ENCODE measurements around the gene GCNT4. TPM values are rescaled to one million over a fixed set of nuclear protein-coding genes. Genes with fewer than 3 reads are reported as not detected.

The GCNT4 gene, protein sequence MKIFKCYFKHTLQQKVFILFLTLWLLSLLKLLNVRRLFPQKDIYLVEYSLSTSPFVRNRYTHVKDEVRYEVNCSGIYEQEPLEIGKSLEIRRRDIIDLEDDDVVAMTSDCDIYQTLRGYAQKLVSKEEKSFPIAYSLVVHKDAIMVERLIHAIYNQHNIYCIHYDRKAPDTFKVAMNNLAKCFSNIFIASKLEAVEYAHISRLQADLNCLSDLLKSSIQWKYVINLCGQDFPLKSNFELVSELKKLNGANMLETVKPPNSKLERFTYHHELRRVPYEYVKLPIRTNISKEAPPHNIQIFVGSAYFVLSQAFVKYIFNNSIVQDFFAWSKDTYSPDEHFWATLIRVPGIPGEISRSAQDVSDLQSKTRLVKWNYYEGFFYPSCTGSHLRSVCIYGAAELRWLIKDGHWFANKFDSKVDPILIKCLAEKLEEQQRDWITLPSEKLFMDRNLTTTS
- 0.16 and 0.26 TPM in 2 replicates for total RNA-seq

DNA sequence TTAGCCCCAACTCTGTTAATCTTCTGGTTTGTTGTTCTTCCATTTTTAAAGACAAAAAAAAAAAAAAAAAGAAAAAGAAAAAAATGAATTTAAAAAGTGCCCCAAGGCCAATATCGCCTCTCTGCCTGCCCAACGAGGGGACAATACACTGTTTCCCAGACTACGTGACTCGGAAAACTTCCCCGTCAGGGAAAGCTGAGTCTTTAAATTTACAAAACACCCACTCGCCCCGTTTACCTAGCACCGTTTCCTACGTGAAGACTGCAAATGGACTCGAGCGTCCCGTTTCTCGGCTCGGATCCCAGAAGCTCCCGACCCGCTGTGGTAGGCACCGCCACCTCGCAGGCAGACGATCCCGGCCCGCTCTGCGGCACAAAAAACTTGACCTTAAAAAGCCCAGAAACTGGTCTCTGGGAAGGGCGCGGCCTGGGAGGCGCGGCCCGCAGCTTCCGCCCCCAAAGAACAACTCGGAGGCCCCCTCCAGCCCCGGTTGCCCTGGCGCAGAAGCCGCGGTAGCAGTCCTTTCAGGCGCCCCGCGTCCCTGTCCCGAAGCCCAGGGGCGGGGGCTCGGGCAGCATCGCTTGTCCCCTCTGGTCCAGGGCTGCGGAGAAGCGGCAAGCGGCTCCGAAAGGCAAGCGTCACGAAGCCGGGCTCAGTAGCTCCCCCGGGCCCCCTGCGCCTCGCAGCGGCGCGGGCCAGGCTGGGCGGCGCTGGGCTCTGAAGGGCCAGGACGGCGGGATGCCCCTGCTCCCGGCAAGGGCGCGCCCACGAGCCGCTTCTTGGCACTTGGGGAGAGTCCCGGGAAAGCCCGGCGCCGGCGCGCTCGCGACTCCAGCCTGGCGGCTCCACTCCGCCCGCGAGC, at the start of gene GCNT4:
GCNT4 (minus strand) TSS at position 367 of the 862 bp plus-strand sequence. CDS start 22,521 bp downstream, outside the sequence.

Other genes starting within 250 kb of the GCNT4 start
- gene FAM169A, start 186.2 kb downstream of the GCNT4 start, total RNA-seq, result 0.16 and 0.17 TPM in 2 replicates
- gene ANKRD31, start 184.3 kb upstream of the GCNT4 start, total RNA-seq, result 0.09 and 0.16 TPM in 2 replicates

Measured in bronchial smooth muscle cell (primary cell).